Vagina (tissue), 2 donors: ENCODE data around the gene SCYL1. TPM values are rescaled to one million over a fixed set of nuclear protein-coding genes. Genes with fewer than 3 reads are reported as not detected.
A peak's percentile ranks its signal among the peaks of the same experiment; 100 is the strongest.

Source experiments
- DNase-seq, 2 donors: peaks; one replicate each; pipeline ENCODE4 v3.0.0-alpha.2; 2017; ENCODE audit errors: extremely low spot score in 2 of 2
- H3K27ac ChIP-seq: fragments of 200-600 bp; sonication (generic); one replicate; pipeline ENCODE4 v1.5.1; 2019
- H3K27me3 ChIP-seq: fragments of 200-600 bp; sonication (generic); one replicate; pipeline ENCODE4 v1.5.1; 2019
- H3K36me3 ChIP-seq, 2 donors: fragments of 200-600 bp; sonication (generic); one replicate each; pipeline ENCODE4 v1.5.1; 2017 to 2019
- H3K4me1 ChIP-seq: fragments of 200-600 bp; sonication (generic); one replicate; pipeline ENCODE4 v1.5.1; 2019
- H3K4me3 ChIP-seq, 2 donors: fragments of 200-600 bp; sonication (generic); 1 replicate in 1 of 2; 2 replicates in 1 of 2; pipeline ENCODE4 v1.5.1; 2016 to 2019
- H3K9me3 ChIP-seq: fragments of 200-600 bp; sonication (generic); one replicate; pipeline ENCODE4 v1.5.1; 2019
- POLR2A ChIP-seq, 2 donors: fragments of 450-650 bp; IDR thresholded peaks; one replicate each; pipeline ENCODE4 v1.6.1; 2017; ENCODE audit warnings: antibody characterized with exemption in 2 of 2, mild to moderate bottlenecking in 2 of 2, moderate library complexity in 2 of 2
- POLR2AphosphoS5 ChIP-seq, 2 donors: sonication (generic); formaldehyde crosslinking; IDR thresholded peaks; one replicate each; pipeline ENCODE4 v1.9.0; 2017; ENCODE audit warnings: antibody characterized with exemption in 2 of 2, mild to moderate bottlenecking in 2 of 2, low read depth in 1 of 2; ENCODE audit not compliant: insufficient read depth in 1 of 2
- intact Hi-C: fragments of 100-400 bp; cut with DNase I; formaldehyde crosslinking; loops from one replicate; pipeline ENCODE4 v1.15.1; 2023
- total RNA-seq: library from RNA; depleted of rRNA; stranded (reverse); fragments of >200 nt; gene quantifications from one replicate; pipeline ENCODE4 v1.2.3, GENCODE V29; 2016
- TF ChIP-seq, protein P1 (sequence below), 3 experiments: fragments of 450-650 bp in 2 of 3; fragments of 200-600 bp in 1 of 3; sonication (generic) in 1 of 3; IDR thresholded peaks; one replicate each; pipeline ENCODE4 v1.5.1; 2017 to 2019; ENCODE audit warnings: antibody characterized with exemption in 3 of 3, mild to moderate bottlenecking in 2 of 3, moderate library complexity in 2 of 3

Gene SCYL1
- total RNA-seq, 1 donor from 2014 or later, result 77.3 TPM

GRCh38 chr11:65546217-65546958, 21.5 kb downstream of the SCYL1 start:
- Histone ChIP-seq H3K9me3 (no peaks in the 10 kb centered on the region), H3K4me3 (peak overlapping the region; percentile 19 to 31), H3K27ac (peak overlapping the region; percentile 40), H3K4me1 (peaks cover 18% of the 10 kb centered on the region), H3K36me3 (peaks cover 0 to 30% of the 10 kb centered on the region in 2 donors), H3K27me3 (no peaks in the 10 kb centered on the region)
- TF ChIP-seq, protein P1, sequence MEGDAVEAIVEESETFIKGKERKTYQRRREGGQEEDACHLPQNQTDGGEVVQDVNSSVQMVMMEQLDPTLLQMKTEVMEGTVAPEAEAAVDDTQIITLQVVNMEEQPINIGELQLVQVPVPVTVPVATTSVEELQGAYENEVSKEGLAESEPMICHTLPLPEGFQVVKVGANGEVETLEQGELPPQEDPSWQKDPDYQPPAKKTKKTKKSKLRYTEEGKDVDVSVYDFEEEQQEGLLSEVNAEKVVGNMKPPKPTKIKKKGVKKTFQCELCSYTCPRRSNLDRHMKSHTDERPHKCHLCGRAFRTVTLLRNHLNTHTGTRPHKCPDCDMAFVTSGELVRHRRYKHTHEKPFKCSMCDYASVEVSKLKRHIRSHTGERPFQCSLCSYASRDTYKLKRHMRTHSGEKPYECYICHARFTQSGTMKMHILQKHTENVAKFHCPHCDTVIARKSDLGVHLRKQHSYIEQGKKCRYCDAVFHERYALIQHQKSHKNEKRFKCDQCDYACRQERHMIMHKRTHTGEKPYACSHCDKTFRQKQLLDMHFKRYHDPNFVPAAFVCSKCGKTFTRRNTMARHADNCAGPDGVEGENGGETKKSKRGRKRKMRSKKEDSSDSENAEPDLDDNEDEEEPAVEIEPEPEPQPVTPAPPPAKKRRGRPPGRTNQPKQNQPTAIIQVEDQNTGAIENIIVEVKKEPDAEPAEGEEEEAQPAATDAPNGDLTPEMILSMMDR (IDR thresholded peaks at IDR 0.05), result no peak
- TF ChIP-seq POLR2A (IDR thresholded peaks at IDR 0.05) (no peak), POLR2AphosphoS5 (IDR thresholded peaks at IDR 0.05; ENCODE audit: insufficient read depth in 1 of 2, low read depth in 1 of 2) (peak in 1 of 2 donors; percentile 31)
- intact Hi-C loops, result no loop called here
- no peak for DNase-seq

GRCh38 chr11:65547446-65548125, 22.7 kb downstream of the SCYL1 start:
- no peaks in the 10 kb centered on the region for H3K9me3 ChIP-seq
- H3K4me3 ChIP-seq, result no peak overlapping the region
- peaks cover 11% of the 10 kb centered on the region for H3K4me1 ChIP-seq
- intact Hi-C loops, result no loop called here
- H3K27ac ChIP-seq, result no peak overlapping the region
- TF ChIP-seq, protein P1 (IDR thresholded peaks at IDR 0.05), result no peak
- TF ChIP-seq POLR2A (IDR thresholded peaks at IDR 0.05), result no peak
- TF ChIP-seq POLR2AphosphoS5 (IDR thresholded peaks at IDR 0.05; ENCODE audit: insufficient read depth in 1 of 2, low read depth in 1 of 2), result no peak
- H3K27me3 ChIP-seq, result no peaks in the 10 kb centered on the region
- peaks cover 0 to 37% of the 10 kb centered on the region in 2 donors for H3K36me3 ChIP-seq
- no peak for DNase-seq

- Histone ChIP-seq H3K36me3 (peaks cover 0 to 45% of the 10 kb centered on the region in 2 donors), H3K4me1 (peaks cover 18% of the 10 kb centered on the region), H3K9me3 (no peaks in the 10 kb centered on the region), H3K27ac (no peak overlapping the region), H3K27me3 (no peaks in the 10 kb centered on the region), H3K4me3 (no peak overlapping the region)
- no peak for DNase-seq
- intact Hi-C loops, result no loop called here
- TF ChIP-seq, protein P1 (IDR thresholded peaks at IDR 0.05), result no peak
- TF ChIP-seq POLR2AphosphoS5 (IDR thresholded peaks at IDR 0.05; ENCODE audit: insufficient read depth in 1 of 2, low read depth in 1 of 2) (no peak), POLR2A (IDR thresholded peaks at IDR 0.05) (no peak)
These were observed 23.5 kb downstream of the SCYL1 start for GRCh38 chr11:65548395-65548794.

- Histone ChIP-seq H3K27me3 (no peaks in the 10 kb centered on the region), H3K36me3 (peaks cover 0 to 49% of the 10 kb centered on the region in 2 donors), H3K27ac (no peak overlapping the region), H3K4me1 (peaks cover 25% of the 10 kb centered on the region), H3K4me3 (no peak overlapping the region), H3K9me3 (no peaks in the 10 kb centered on the region)
- intact Hi-C loops, result no loop called here
- no peak for TF ChIP-seq POLR2AphosphoS5 (IDR thresholded peaks at IDR 0.05; ENCODE audit: insufficient read depth in 1 of 2, low read depth in 1 of 2)
- TF ChIP-seq, protein P1 (IDR thresholded peaks at IDR 0.05), result no peak
- TF ChIP-seq POLR2A (IDR thresholded peaks at IDR 0.05), result no peak
- DNase-seq, result no peak
These were observed 24.2 kb downstream of the SCYL1 start for GRCh38 chr11:65549096-65549495.
